Mammary epithelial cell (primary cell): ENCODE measurements around the gene CROT.

Source experiments
- EZH2 ChIP-seq: IDR thresholded peaks from 2 replicates; pipeline ENCODE4 v1.6.1; 2012; ENCODE audit warnings: low read length, inconsistent platforms, borderline replicate concordance
- TF ChIP-seq, protein P1 (sequence below), 2 donors: IDR thresholded peaks in 1 of 2; conservative IDR thresholded peaks in 1 of 2; 2 replicates each; pipeline ENCODE4 v1.5.1; 2011 to 2012; ENCODE audit warnings: inconsistent platforms in 2 of 2, low read length in 2 of 2, mild to moderate bottlenecking in 2 of 2, control low read depth in 1 of 2, low read depth in 1 of 2; ENCODE audit not compliant: insufficient read depth in 1 of 2; ENCODE audit errors: extremely low read depth in 1 of 2

GRCh38 chr7:87330316-87330715 is 15.1 kb upstream of the CROT start:
- TF ChIP-seq, protein P1, sequence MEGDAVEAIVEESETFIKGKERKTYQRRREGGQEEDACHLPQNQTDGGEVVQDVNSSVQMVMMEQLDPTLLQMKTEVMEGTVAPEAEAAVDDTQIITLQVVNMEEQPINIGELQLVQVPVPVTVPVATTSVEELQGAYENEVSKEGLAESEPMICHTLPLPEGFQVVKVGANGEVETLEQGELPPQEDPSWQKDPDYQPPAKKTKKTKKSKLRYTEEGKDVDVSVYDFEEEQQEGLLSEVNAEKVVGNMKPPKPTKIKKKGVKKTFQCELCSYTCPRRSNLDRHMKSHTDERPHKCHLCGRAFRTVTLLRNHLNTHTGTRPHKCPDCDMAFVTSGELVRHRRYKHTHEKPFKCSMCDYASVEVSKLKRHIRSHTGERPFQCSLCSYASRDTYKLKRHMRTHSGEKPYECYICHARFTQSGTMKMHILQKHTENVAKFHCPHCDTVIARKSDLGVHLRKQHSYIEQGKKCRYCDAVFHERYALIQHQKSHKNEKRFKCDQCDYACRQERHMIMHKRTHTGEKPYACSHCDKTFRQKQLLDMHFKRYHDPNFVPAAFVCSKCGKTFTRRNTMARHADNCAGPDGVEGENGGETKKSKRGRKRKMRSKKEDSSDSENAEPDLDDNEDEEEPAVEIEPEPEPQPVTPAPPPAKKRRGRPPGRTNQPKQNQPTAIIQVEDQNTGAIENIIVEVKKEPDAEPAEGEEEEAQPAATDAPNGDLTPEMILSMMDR (conservative IDR thresholded peaks at IDR 0.05 in 1 of 2, IDR thresholded peaks at IDR 0.05 in 1 of 2; ENCODE audit: extremely low read depth in 1 of 2, insufficient read depth in 1 of 2, low read depth in 1 of 2, low read length in 2 of 2), result no peak
- TF ChIP-seq EZH2, result no peak
